Measurements from ENCODE around the gene CTIF.

Gene CTIF

GRCh38 chr18:48904091-48904490, 365.3 kb downstream of the CTIF start:
- H3K27ac ChIP-seq = no peak overlapping the region
- DNase-seq (ENCODE audit: low read depth, low spot score) = no peak
- no peak overlapping the region for H3K4me3 ChIP-seq
- H3K36me3 ChIP-seq (ENCODE audit: insufficient read depth, low read length) = no peaks in the 10 kb centered on the region
- H3K9ac ChIP-seq (ENCODE audit: insufficient read length) = no peak overlapping the region
- TF ChIP-seq POLR2AphosphoS5 (IDR thresholded peaks at IDR 0.05; ENCODE audit: borderline replicate concordance, low read depth, low read length) (no peak), EZH2 (IDR thresholded peaks at IDR 0.05) (no peak), FOXP2 (optimal IDR thresholded peaks at IDR 0.05; ENCODE audit: control extremely low read depth, extremely low read length, insufficient read depth) (no peak)
- H3K9me3 ChIP-seq (ENCODE audit: low read depth, low read length) = no peaks in the 10 kb centered on the region

GRCh38 chr18:48904847-48905394, 366.1 kb downstream of the CTIF start:
- Histone ChIP-seq H3K36me3 (ENCODE audit: insufficient read depth, low read length) (no peaks in the 10 kb centered on the region), H3K9me3 (ENCODE audit: low read depth, low read length) (no peaks in the 10 kb centered on the region), H3K27ac (no peak overlapping the region), H3K4me3 (no peak overlapping the region), H3K9ac (ENCODE audit: insufficient read length) (no peak overlapping the region)
- no peak for DNase-seq (ENCODE audit: low read depth, low spot score)
- TF ChIP-seq POLR2AphosphoS5 (IDR thresholded peaks at IDR 0.05; ENCODE audit: borderline replicate concordance, low read depth, low read length) (no peak), EZH2 (IDR thresholded peaks at IDR 0.05) (no peak), FOXP2 (optimal IDR thresholded peaks at IDR 0.05; ENCODE audit: control extremely low read depth, extremely low read length, insufficient read depth) (no peak)

GRCh38 chr18:48905513-48905912, 366.7 kb downstream of the CTIF start:
- no peaks in the 10 kb centered on the region for H3K9me3 ChIP-seq (ENCODE audit: low read depth, low read length)
- no peaks in the 10 kb centered on the region for H3K36me3 ChIP-seq (ENCODE audit: insufficient read depth, low read length)
- H3K27ac ChIP-seq = no peak overlapping the region
- DNase-seq (ENCODE audit: low read depth, low spot score) = no peak
- TF ChIP-seq EZH2 (IDR thresholded peaks at IDR 0.05) (no peak), POLR2AphosphoS5 (IDR thresholded peaks at IDR 0.05; ENCODE audit: borderline replicate concordance, low read depth, low read length) (no peak), FOXP2 (optimal IDR thresholded peaks at IDR 0.05; ENCODE audit: control extremely low read depth, extremely low read length, insufficient read depth) (no peak)
- no peak overlapping the region for H3K4me3 ChIP-seq
- no peak overlapping the region for H3K9ac ChIP-seq (ENCODE audit: insufficient read length)

- H3K27ac ChIP-seq = no peak overlapping the region
- H3K9ac ChIP-seq (ENCODE audit: insufficient read length) = no peak overlapping the region
- H3K36me3 ChIP-seq (ENCODE audit: insufficient read depth, low read length) = no peaks in the 10 kb centered on the region
- no peaks in the 10 kb centered on the region for H3K9me3 ChIP-seq (ENCODE audit: low read depth, low read length)
- TF ChIP-seq EZH2 (IDR thresholded peaks at IDR 0.05) = no peak
- no peak for TF ChIP-seq FOXP2 (optimal IDR thresholded peaks at IDR 0.05; ENCODE audit: control extremely low read depth, extremely low read length, insufficient read depth)
- no peak for TF ChIP-seq POLR2AphosphoS5 (IDR thresholded peaks at IDR 0.05; ENCODE audit: borderline replicate concordance, low read depth, low read length)
- H3K4me3 ChIP-seq = no peak overlapping the region
- DNase-seq (ENCODE audit: low read depth, low spot score) = no peak
These were observed 370.1 kb downstream of the CTIF start for GRCh38 chr18:48908916-48909315.

GRCh38 chr18:48909721-48910120, 370.9 kb downstream of the CTIF start:
- H3K9me3 ChIP-seq (ENCODE audit: low read depth, low read length) = no peaks in the 10 kb centered on the region
- H3K27ac ChIP-seq = no peak overlapping the region
- no peaks in the 10 kb centered on the region for H3K36me3 ChIP-seq (ENCODE audit: insufficient read depth, low read length)
- no peak overlapping the region for H3K9ac ChIP-seq (ENCODE audit: insufficient read length)
- TF ChIP-seq POLR2AphosphoS5 (IDR thresholded peaks at IDR 0.05; ENCODE audit: borderline replicate concordance, low read depth, low read length) (no peak), FOXP2 (optimal IDR thresholded peaks at IDR 0.05; ENCODE audit: control extremely low read depth, extremely low read length, insufficient read depth) (no peak), EZH2 (IDR thresholded peaks at IDR 0.05) (no peak)
- H3K4me3 ChIP-seq = no peak overlapping the region
- no peak for DNase-seq (ENCODE audit: low read depth, low spot score)

- Histone ChIP-seq H3K9me3 (ENCODE audit: low read depth, low read length) (no peaks in the 10 kb centered on the region), H3K4me3 (no peak overlapping the region), H3K27ac (no peak overlapping the region), H3K9ac (ENCODE audit: insufficient read length) (no peak overlapping the region), H3K36me3 (ENCODE audit: insufficient read depth, low read length) (no peaks in the 10 kb centered on the region)
- TF ChIP-seq FOXP2 (optimal IDR thresholded peaks at IDR 0.05; ENCODE audit: control extremely low read depth, extremely low read length, insufficient read depth) (no peak), POLR2AphosphoS5 (IDR thresholded peaks at IDR 0.05; ENCODE audit: borderline replicate concordance, low read depth, low read length) (no peak), EZH2 (IDR thresholded peaks at IDR 0.05) (no peak)
- DNase-seq (ENCODE audit: low read depth, low spot score) = no peak
These were observed 372.2 kb downstream of the CTIF start for GRCh38 chr18:48910972-48911545.
